NCI-H510A (cell line): ENCODE measurements around the gene PHACTR3.

Experiments
- DNase-seq: peaks from one replicate; lab custom pipeline; 2025; lab: John Stamatoyannopoulos, UW

PHACTR3 gene

DNA sequence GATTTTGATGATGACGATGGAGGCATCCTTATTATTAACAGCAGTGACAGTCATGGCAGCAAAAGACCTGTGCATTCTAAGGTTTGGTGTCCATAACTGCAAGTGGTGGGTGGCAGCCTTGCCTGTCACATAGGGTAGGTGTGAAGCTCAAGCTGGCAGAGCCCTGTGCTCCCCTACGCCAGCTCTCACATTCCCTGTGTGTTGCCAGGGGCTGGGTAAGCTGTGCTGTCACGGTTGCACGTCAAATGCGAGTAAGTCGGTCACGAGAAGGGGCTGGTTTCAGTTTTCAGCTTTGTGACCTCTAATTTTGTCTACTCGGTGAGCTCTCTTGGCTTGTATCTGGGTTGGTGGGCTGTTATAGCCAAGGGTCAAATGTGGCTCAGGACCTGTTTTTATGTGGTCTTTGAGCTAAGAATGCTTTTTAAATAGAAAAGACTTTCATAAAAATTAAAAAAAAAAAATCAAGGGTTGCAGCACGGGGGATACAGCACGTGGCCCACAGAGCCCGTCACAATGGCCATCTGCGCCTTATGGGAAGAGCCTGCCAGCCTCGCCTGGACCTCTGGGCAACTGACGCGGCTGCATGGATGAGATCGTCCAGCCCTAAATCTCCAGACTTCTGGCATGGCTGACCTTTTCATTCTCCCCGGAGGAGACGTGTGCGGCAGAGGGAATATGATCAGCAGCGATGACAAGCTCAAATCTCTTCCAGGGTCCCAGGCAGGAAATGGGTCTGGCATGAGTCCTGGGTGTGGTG is 148.5 kb downstream of the PHACTR3 start:
- DNase-seq: no peak

DNA sequence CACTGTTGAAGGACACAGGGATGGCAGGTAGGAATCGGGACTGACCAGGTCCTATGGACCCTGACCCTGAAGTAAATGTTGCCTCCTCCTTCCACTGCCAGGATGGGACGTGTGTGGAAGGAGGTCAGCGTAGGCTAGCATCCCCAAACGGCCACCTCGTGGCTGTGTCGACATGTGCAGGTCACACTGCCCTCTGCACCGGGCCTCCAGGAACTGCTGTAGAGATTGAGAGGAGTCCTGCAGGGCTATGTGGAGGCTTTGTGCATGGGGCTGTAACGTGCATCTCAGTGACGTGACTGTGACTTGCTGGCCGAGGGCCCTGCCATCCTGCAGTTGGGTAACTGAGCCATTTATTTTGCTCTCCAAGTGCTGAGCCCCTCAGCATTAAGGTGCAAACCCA is 149.5 kb downstream of the PHACTR3 start:
- no peak for DNase-seq

DNA sequence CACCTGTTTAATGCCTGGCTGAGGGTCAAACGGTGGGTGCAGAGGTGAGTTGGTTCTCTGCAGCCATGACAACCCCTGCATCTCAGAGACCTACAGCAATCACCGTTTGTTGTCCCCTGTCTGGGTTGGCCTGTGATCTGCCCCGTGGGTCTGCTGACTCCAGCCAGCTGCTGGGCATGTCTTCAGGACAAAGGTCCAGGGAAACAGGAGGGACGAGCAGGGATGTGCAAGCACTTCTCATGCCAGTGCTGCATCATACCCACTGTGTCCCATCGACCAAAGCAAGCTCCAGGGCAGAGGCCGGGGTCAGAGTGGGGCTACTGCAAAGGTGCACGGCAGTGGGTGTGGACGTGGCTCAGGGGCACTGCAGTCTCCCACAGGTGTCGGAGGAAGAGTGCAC is 150.2 kb downstream of the PHACTR3 start:
- no peak for DNase-seq

DNA sequence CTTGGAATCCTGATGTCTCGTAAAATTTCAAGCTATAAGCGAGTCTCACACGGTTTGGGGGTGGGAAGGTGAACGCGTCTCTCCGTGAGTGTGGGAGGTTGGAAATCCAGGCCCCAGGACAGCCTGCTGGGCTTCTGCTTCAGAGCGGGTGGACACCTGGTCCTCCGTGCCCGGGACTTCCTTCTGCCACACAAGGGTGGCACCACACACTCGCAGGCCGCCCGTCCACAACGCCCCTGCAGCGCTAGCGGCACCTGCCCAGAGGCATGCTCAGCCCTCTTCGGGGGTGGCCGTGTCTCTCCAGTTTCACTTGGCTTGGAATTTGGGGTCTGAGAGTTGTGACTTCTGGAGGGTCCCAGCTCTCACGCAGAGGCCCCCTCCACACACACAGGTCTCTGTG is 151.9 kb downstream of the PHACTR3 start:
- DNase-seq: no peak

DNA sequence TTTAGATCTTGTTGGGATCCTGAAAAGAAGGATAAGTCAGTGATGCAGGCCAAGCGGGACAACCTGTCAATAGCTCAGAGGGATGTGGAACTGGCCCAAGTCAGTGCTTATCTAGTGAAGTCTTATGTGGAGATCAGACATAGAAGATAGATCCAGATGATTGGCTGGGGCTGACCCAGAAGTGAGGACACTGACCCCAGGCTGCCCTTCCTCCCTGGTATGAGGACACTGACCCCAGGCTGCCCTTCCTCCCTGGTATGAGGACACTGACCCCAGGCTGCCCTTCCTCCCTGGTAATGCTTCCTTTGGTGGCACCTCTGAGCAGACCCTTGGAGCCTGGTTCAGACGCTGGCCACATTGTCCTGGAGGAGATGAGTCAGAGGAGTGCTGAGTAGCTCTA is 159.7 kb downstream of the PHACTR3 start:
- no peak for DNase-seq

DNA sequence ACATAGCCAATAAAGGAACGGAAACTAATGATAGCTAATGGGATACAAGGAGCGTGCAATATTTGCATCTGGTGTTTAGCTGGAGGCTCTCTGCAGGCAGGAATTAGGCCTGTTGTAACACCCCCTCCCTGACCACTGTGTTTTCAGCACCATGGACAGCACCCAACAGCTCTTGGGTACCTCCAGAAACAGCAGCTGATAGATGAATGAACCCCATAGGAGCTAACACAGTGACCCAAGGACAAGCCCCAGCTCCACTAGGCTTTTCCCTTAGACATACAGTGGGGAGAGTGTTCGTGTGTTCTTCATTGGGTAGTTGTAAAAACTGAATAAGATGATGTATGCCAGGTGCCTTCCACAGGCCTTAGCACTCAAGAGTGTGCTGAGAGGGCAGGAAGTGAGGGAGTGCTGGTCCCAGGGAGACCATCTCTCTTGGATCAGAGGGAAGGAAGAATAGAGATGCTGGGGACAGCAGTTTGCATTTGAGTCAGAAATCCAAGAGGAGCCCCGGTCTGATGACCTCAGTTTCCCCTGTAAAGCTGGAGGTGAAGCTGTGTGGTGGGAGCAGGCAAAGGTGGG is 161.3 kb downstream of the PHACTR3 start:
- no peak for DNase-seq

DNA sequence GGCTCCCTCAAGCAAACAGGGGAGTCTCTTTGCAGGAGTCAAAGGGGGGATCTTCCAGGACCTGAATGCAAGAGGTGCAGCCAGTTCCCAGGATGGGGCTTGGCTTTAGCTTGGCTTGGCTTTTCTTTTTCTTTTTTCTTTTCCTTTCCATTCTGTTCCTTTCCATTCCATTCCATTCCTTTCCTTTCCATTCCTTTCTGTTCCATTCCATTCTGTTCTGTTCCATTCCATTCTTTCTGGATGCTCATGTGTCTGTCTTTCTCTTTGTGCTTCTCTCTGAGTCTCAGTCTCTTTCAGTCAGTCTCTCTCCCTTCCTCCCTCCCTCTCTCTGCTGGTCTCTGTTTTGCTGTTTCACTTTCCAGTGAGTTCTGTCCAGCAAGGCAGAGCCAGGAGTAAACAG is 163.3 kb downstream of the PHACTR3 start:
- DNase-seq: no peak

DNA sequence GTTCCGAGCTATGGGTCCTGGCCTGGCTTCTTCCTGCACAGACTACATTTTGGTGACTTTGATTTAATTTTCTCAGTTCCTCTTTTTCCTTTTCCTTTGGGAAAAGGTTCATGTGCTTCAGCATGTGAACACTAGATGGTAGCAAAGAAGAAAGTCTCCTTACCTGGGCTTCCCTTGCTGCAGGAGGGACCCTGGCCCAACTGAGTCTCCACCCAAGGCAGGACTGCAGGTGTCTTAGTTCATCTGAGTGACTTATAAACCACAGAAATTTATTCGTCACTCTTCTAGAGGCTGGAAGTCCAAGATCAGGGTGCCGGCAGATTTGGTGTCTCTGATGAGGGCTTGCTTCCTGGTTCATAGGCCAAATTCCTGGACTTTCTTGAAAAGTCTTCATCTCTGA is 165.9 kb downstream of the PHACTR3 start:
- no peak for DNase-seq

DNA sequence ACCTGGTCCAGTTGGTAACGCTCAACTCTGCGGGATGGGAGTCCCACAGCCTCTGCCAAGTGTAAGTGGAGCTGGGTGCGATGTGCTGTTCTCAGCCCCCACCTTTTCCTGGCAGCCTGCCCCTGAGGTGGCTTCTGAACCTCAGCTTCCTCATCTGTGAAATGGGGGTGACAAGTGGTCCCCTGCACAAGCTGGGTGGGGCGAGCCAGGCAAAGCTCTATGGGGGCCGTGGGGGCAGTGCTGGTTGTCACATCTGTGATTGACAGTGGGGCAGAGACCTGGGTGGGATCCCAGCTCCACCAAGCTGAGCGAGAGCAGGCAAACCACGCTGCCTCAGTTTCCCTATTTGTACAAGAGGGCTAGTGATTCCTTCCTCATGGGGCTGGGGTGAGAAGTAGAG is 166.5 kb downstream of the PHACTR3 start:
- no peak for DNase-seq

DNA sequence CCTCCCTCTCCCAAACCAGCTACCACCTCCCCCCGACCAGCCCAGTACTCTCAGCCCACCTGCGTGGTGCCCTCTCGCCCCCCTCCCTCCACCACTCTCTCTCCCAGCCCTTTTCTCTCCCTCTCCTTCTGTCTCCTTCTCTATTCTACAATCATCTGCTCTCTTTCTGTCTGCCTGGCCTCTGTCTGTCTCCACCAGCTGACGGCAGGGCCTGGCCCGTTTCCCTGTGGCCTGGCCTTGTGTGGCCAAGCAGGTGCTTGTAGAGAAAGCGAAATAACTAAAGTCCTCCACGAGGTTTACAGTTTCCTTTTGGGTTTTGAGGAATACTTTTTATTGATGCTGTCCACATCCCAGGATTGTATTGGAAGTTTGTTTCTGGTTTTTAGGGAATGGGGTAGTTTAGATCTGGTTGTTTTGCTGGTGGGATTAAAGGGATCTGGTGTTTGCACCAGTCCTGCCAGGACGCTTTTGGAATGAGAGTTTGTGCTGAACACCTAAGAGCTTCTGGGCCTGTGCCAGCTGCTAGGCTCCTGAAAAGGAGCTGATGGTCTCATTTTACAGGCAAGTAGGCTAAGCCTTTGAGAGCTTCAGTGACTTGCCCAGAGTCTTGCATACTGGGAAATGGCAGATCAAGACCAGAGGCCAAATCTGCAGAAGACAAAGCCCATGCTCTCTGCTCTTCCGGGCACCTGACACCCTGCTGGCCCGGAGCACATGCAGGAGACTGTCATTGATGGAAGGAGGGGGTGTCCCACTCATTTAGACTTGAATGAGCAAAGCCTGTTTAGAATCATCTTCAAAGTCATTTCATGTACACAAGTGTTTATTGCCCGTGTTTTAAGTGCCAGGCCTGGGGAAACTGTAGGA is 167.4 kb downstream of the PHACTR3 start:
- no peak for DNase-seq

DNA sequence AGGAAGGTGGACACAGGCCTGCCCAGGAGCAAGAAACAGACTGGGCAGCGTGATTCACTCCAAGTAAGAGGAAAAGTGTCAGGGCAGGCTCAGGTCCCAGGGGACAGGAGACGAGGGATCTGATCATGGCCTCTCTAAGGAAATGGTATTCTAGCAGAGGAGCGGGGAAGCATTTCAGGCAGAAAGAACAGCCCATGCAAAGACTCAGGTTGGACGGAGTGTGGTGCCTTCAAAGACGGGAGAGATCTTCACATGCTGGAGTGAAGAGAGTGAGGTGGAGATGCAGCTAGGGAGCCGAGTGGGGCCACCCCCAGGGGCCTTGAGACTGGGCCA is 168.0 kb downstream of the PHACTR3 start:
- no peak for DNase-seq

DNA sequence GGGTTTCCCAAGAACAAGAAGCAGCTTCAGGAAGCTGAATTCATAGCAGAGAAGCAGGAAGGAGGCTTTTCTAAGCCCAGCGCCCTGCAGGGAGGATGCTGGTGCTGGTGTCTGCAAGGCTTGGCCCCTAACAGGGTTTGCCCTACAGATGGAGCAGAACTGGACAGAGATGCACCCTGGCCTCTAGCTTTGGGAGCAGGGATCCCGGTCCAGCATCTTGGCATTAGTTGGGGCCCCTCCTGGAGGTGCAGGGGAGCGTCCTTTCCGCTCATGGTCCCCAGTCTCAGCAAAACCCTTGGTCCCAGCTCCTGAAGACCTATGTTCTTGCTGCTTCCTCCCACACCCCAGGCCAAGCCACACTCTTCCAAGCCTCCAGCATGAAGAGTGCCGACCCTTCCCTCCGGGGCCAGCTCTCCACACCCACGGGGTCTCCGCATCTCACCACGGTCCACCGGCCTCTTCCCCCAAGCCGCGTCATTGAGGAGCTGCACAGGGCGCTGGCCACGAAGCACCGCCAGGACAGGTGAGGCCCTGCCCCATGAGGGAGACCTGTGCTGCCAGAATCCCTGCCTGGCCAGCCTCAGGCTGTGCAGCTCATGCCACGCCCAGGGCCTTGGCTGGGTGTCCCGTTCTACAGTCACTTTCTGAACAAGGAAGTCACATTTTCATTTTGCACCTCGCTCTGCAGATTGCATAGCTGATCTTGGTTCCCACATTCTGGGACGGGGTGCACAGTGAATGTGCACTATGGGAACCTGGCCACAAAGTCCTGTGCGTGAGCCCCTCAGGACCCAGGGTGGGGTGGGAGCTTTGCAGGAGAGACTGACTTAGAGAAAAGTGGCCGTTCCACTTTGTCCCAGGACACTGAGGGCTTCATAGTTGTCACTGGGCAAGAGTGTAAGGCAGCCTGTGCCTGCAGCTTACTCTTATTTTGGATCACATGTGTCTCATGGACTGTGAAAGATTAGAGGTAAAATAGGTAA is 168.9 kb downstream of the PHACTR3 start:
- DNase-seq: no peak

DNA sequence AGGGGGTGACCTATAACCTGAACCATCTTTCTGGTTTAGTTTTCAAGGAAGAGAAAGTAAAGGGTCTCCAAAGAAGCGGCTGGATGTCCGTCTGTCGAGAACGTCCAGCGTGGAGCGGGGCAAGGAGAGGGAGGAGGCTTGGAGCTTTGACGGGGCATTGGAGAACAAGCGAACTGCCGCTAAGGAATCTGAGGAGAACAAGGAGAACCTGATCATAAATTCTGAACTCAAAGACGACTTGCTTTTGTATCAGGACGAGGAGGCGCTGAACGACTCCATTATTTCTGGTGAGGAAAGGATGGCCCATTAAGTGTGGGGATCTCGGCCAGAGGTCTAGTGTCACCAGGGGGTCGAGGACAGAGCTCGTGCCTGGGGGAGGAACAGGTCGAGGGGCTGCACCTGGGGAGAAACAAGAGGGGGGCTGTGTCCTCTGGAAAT is 169.9 kb downstream of the PHACTR3 start:
- DNase-seq: no peak

DNA sequence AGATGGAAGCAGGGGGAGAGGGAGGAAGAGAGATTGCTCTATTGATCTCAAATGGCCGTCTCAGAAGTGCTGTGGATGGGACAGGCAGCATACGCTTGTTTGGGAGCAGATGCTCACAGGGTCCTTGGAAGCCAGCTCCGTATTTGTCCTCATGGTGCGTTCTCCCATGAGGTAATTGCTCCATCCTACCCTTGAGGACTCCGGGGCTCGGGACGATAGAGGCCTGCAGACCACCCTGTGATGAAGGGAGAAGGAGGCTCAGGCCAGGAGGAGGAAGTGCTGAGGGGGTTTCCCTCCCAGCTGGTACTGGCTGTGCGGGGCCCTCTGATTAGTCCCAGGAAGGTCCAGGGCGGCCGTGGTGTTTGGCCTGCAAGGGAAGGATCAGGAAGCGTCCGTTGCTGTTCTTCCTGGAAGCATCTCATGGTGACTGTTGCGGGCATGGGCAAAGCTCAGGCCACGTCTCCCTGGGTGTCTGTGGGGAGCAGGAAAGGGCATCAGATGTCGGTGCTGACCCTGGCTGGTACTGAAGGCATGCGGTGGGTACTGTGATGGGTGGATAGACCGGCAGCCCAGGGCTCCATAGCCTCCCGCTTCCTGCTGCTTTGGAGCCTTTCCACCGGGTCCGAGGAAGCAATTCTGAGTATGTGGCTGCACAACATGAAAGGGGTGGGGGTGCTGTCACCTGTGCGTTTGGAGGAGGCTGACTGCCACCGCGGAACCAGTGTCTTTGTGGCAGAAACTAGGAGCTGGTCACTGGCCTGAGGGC is 170.8 kb downstream of the PHACTR3 start:
- DNase-seq: no peak

DNA sequence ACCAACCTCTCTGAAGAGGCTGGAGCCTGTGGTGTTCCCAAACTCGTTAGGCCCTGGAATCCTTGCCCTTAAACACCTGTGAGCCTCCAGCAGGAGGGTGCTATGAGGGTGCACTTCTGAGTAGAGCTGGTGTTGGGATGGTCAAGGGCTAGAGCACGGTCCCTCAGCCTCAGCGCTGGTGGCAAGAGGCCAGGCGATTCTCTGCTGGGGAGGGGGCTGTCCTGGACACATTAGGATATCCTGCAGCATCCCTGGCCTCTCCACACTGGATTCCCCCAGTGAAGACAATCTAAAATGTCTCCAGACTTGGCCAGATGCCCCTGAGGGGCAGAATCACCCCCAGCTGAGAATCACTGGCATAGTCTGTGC is 171.3 kb downstream of the PHACTR3 start:
- DNase-seq: no peak

DNA sequence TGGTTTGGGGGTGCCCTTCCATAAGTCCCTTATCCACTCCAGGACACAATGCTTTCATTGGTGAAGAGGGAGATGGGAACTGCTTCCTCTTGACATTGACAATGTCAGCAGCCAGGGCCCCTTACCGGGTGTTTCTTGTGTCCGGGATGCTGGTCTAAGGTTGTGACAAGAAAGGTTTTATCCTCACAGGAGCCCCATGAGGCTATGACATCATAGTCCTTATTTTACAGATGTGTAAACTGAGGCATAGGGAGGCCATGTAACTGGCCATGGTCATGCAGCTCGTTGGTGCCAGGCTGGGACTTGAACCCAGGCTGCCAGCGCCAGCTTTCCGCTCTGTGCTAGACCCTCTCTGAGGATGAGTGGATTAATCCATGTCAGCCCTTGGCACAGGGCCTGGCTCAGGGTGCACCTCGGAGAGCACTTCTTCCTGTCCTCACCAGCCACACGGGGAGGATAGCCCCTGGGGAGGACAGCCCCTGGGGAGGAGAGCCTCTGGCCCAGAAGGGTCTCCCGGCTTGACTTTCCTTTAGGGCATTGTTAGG is 171.8 kb downstream of the PHACTR3 start:
- DNase-seq: no peak

DNA sequence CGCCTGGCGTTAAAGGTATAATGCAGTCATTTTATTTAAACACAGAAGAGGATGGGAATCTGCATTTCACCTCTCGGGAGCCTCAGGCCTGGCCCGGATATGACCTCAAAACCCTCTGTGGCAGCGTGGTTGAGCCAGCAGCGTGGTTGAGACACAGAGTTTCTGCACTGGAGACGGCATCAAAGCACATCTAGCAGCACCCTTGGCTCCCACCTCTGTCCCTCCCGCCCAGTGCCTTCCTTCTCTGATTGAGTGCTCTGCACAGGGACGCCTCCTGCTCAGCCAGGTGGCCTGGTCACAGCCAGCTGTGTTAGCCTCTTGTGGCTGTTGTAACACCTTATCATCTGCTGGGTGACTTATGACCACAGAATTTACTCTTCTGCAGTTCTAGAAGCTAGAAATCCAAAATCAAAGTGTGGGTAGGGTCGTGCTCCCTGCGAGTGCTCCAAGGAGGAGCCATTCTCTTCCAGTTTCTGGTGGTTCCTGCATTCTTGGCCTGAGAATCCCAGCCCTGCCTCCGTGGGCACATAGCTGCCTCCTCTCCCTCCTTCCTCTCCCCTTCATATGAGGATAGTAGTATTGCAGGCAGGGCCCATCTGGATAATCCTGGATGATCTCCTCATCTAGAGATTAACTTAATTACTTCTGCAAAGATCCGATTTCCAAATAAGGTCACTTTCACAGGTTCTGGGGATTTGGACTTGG is 172.4 kb downstream of the PHACTR3 start:
- peak; percentile 8 for DNase-seq

DNA sequence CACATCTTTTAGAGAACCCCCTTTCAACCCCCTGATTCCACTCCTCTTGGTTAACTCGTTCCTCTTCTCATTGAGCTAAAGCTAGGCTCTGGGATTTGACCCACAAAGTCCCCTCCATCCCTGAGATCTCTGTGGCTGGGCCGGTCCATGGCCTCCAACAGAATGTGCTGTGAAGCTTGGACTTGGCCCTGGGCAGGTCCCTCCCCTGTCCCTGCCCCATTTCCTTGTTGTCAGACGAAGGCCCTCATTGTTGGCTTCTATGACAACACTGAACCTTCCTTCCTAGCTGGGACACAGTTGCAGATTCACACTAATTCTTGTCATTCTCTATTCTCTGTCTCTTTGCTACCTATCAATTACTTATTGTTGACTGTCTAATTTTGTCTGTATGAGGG is 173.0 kb downstream of the PHACTR3 start:
- DNase-seq: no peak

DNA sequence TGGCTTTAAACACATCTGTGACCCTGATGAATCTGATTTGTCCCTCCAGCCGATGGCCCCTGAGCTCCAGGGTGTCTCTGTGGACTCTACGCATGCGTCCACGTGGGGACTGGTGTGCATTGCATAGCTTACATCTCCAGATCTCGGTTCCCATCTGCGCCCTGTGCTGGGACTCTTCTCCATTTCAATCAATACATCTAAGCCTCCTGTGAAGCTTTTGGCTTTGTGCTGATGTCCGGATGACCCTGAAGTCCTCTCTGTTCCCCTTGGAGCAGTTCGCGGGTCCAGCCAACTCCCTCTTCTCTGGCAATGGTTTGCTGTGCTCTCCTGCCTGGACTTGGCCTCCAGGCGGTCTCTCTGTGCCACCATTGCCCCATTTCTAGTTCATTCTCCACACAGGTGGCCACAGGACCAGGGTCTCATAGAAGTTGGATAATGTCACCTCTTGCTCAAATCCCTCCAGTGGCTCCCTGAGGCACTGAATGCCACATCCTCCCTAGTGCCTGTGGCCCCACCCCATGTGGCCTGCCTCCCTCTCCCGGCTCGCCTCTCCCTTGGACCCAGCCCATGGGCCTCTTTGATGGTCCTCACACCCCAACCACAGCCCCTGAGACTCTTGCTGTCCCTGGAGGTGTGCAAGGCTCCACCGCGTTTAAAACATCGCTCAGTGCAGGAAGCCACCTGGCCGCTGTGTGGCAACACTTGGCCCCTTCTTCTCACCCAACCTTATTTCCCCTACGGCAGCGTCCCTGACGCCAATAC is 173.7 kb downstream of the PHACTR3 start:
- DNase-seq: no peak
